Measurements from ENCODE around the gene ZNF883.

Gene ZNF883

DNA sequence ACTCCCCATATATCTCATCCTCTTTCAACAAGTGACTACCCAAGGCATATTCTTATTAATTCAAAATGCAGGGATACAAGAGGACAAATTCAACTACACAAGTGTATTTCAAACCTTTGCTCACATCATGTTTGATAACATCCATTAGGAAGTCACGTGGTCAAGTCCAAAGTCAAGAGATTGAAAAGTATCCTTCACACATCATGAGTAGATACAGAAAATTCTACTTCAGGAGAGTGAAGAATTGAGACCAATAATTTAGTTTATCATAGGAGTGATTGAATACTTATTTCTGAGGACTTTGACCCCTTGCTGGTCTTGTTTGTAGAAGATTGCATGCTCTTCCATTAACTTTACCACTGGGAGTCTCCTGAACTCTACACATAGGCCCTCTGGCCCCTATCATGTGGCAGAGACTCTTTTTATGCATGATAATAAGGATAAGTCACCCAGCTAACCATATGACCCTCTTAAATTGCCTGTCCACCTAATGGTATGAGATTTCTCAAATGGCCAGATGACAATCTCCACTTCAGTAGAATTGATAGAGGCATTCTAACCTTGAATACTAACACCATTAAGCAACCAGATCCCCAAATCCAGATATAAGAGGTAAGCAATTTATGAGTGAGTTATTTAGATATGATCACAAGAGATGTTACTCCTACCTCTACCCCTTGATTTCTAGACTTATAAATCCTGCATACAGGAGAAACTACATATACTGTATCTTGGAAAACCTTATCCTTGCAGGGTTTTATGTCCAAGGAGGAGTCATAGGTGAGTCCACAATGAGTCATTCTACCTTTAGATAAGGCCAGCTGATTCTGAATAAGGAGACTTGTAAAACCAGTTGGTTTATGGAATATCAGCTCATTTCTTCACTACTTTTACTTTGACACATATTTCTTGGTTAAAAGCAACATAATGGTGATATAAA is 94.7 kb downstream of the ZNF883 start:
- DNase-seq = no peak

DNA sequence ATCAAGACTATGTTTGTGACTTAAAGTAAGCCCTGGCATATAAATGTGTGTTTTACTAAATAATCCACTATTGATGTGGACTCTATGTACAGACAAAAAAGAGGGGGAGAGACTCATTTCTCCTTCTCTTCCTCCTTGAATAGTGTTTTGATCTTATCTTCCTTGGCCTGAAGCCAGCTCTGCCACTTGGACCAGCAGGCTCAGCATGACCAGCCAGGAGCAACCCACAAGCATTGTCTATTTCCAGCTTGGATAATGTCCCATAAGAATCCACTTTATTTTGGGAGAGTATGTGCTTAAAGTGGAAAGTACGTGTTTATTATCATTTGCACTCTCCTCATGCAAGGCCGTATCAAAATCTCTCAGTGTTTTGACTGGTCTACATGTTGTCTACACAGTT is 97.5 kb downstream of the ZNF883 start:
- no peak for DNase-seq

DNA sequence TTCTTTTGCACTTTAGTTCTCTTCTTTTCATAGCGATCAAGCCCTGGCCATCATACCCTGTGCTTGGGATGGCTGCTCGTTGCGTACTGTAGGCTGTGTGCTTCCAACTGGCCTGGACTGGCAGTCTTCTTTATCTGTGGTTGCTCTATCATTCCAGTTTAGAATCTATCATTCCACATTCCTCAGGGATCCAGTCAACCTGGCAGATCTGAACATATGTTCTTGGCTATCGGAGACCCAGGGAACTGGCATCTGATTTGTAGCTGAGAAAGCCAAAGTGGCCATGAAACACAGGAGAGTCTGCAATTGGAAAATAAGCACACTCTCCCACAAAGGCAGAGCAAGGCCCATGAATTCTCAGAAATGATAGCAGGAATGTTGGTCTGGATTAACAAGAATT is 98.7 kb downstream of the ZNF883 start:
- no peak for DNase-seq

DNA sequence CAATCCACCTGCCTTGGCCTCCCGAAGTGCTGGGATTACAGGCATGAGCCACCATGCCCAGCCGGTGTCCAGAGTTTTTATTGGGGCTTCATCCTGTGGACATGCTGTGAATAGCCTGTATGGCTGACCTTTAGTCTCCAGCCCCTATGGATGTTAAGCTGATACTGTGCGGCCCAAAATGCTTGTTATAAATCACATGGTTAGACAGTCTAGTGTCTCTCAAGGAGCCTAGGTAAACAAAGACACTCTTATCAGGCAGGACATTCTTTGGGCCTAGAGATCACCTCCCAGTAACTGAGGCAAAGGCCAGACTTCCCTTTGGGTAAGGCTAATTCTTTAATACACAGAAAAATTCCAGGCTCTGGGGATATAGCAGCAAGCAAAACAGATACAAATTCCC is 99.4 kb downstream of the ZNF883 start:
- no peak for DNase-seq

DNA sequence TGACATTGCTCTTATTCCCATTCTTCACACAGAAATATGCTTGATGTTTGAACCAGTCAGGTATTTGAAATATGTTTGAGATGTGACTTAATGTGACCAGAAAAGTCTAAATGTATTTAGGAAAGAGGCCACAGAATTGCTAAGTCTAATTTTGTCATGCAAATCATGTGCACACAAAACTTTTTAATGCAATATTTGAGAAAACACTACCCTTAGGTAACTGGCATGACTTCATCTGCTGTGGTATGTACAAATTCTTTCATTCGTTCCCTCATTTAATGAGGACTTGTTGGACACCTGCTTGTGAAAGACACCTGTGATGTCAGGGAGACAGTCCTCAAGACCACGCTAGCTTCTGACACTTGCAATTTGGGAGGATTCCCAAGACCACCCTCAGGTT is 100.3 kb downstream of the ZNF883 start:
- no peak for DNase-seq

Data from NCI-H2171 (cell line).